Liver (tissue), 9 donors: ENCODE measurements around the gene ANKRD44. TPM values are rescaled to one million over a fixed set of nuclear protein-coding genes. Genes with fewer than 3 reads are reported as not detected.

Source experiments
- DNase-seq: peaks from one replicate; pipeline ENCODE4 v3.0.0-alpha.2; 2017; ENCODE audit warnings: low spot score
- H3K27ac ChIP-seq, 2 donors: one replicate each; pipeline ENCODE4 v1.7.0; 2013; ENCODE audit warnings: inconsistent platforms in 2 of 2, low read length in 2 of 2, control low read depth in 1 of 2, low read depth in 1 of 2, mild to moderate bottlenecking in 1 of 2
- H3K27me3 ChIP-seq, 4 donors: one replicate each; pipeline versions ENCODE4 v1.6.1 to v1.7.0; 2013; ENCODE audit warnings: low read length in 3 of 4, inconsistent platforms in 1 of 4, mild to moderate bottlenecking in 1 of 4, moderate library complexity in 1 of 4; ENCODE audit not compliant: control insufficient read depth in 4 of 4, insufficient read depth in 4 of 4
- H3K36me3 ChIP-seq, 4 donors: one replicate each; pipeline versions ENCODE4 v1.6.1 to v1.7.0; 2013; ENCODE audit warnings: low read length in 3 of 4, mild to moderate bottlenecking in 3 of 4, low read depth in 1 of 4, moderate library complexity in 1 of 4; ENCODE audit not compliant: control insufficient read depth in 4 of 4, insufficient read depth in 3 of 4
- H3K4me1 ChIP-seq, 4 donors: one replicate each; pipeline versions ENCODE4 v1.6.1 to v1.7.0; 2013; ENCODE audit warnings: low read length in 3 of 4, mild to moderate bottlenecking in 3 of 4, moderate library complexity in 1 of 4; ENCODE audit not compliant: control insufficient read depth in 4 of 4, insufficient read depth in 4 of 4
- H3K4me3 ChIP-seq, 3 donors: one replicate each; pipeline versions ENCODE4 v1.6.1 to v1.7.0; 2013; ENCODE audit warnings: low read length in 3 of 3, control low read depth in 1 of 3, low read depth in 1 of 3, mild to moderate bottlenecking in 1 of 3
- H3K9ac ChIP-seq, 2 donors: one replicate each; pipeline ENCODE4 v1.7.0; 2013; ENCODE audit warnings: low read length in 2 of 2, mild to moderate bottlenecking in 2 of 2, moderate library complexity in 2 of 2, control low read depth in 1 of 2, low read depth in 1 of 2
- H3K9me3 ChIP-seq, 4 donors: one replicate each; pipeline versions ENCODE4 v1.6.1 to v1.7.0; 2013; ENCODE audit warnings: low read length in 3 of 4; ENCODE audit not compliant: control insufficient read depth in 4 of 4
- ATF3 ChIP-seq: IDR thresholded peaks from 2 replicates; pipeline ENCODE4 v1.6.1; 2016; ENCODE audit warnings: antibody characterized with exemption
- EGR1 ChIP-seq, 2 donors: IDR thresholded peaks; 2 replicates each; pipeline ENCODE4 v1.6.1; 2016 to 2018; ENCODE audit warnings: antibody characterized with exemption in 2 of 2, low read depth in 2 of 2
- FOXA1 ChIP-seq: IDR thresholded peaks from 2 replicates; pipeline ENCODE4 v1.6.1; 2016; ENCODE audit warnings: antibody characterized with exemption
- FOXA2 ChIP-seq: IDR thresholded peaks from 2 replicates; pipeline ENCODE4 v1.6.1; 2016; ENCODE audit warnings: antibody characterized with exemption
- GABPA ChIP-seq, 2 donors: IDR thresholded peaks in 1 of 2; conservative IDR thresholded peaks in 1 of 2; 2 replicates each; pipeline ENCODE4 v1.6.1; 2016; ENCODE audit warnings: antibody characterized with exemption in 2 of 2, mild to moderate bottlenecking in 1 of 2, moderate library complexity in 1 of 2
- HNF4A ChIP-seq, 2 donors: conservative IDR thresholded peaks; 2 replicates each; pipeline ENCODE4 v1.6.1; 2016; ENCODE audit warnings: antibody characterized with exemption in 2 of 2, mild to moderate bottlenecking in 2 of 2
- JUND ChIP-seq, 2 donors: IDR thresholded peaks; 2 replicates each; pipeline ENCODE4 v1.6.1; 2016; ENCODE audit warnings: antibody characterized with exemption in 2 of 2
- NR2F2 ChIP-seq: IDR thresholded peaks from 2 replicates; pipeline ENCODE4 v1.6.1; 2016; ENCODE audit warnings: antibody characterized with exemption
- RAD21 ChIP-seq, 2 donors: IDR thresholded peaks; 2 replicates each; pipeline ENCODE4 v1.6.1; 2016; ENCODE audit warnings: antibody characterized with exemption in 2 of 2, mild to moderate bottlenecking in 2 of 2
- RXRA ChIP-seq, 2 donors: IDR thresholded peaks; 2 replicates each; pipeline ENCODE4 v1.6.1; 2017 to 2018; ENCODE audit warnings: antibody characterized with exemption in 2 of 2, mild to moderate bottlenecking in 1 of 2
- SP1 ChIP-seq: IDR thresholded peaks from 2 replicates; pipeline ENCODE4 v1.6.1; 2018; ENCODE audit warnings: antibody characterized with exemption, mild to moderate bottlenecking
- TAF1 ChIP-seq: conservative IDR thresholded peaks from 2 replicates; pipeline ENCODE4 v1.6.1; 2016; ENCODE audit warnings: antibody characterized with exemption, mild to moderate bottlenecking
- YY1 ChIP-seq: IDR thresholded peaks from 2 replicates; pipeline ENCODE4 v1.6.1; 2016; ENCODE audit warnings: antibody characterized with exemption, mild to moderate bottlenecking
- ZBTB33 ChIP-seq: IDR thresholded peaks from 2 replicates; pipeline ENCODE4 v1.6.1; 2016; ENCODE audit warnings: antibody characterized with exemption
- WGBS: extraction: QIAGEN DNeasy Blood & Tissue Kit; methylation state at CpG from one replicate; pipeline ENCODE4 v1.1.7; 2013; 5-methylcytosine and 5-hydroxymethylcytosine counted together
- polyA plus RNA-seq, 2 donors: library from polyadenylated mRNA; stranded (reverse) in 1 of 2; unstranded in 1 of 2; fragments of 200-250 nt in 1 of 2; fragments of >200 nt in 1 of 2; fragmentation: Nextera tagmentation in 1 of 2; extraction: Ambion mirVana in 1 of 2; gene quantifications; one replicate each; pipeline versions ENCODE4 v1.2.1 to v1.2.3, GENCODE V29; 2013 to 2015
- total RNA-seq, 2 donors: library from RNA; depleted of rRNA; stranded (reverse); fragments of >200 nt; gene quantifications; one replicate each; pipeline ENCODE4 v1.2.3, GENCODE V29; 2014
- TF ChIP-seq, protein P1 (sequence below): fragments of 150-350 bp; IDR thresholded peaks from 2 replicates; pipeline ENCODE4 v1.5.1; 2017; ENCODE audit warnings: improper control_type of control experiment, low read depth, low read length; ENCODE audit not compliant: missing input control
- TF ChIP-seq, protein P2 (sequence below): IDR thresholded peaks from 2 replicates; pipeline ENCODE4 v1.6.1; 2016; ENCODE audit warnings: antibody characterized with exemption, mild to moderate bottlenecking
- TF ChIP-seq, protein P3 (sequence below): IDR thresholded peaks from 2 replicates; pipeline ENCODE4 v1.6.1; 2016; ENCODE audit warnings: antibody characterized with exemption
- donor health status: healthy.
- donor health status: healthy.
- donor health status: healthy.
- donor health status: healthy.
- donor health status: healthy.

ANKRD44 gene
- total and polyA plus RNA-seq, 4 donors: 3.8 to 18.2 (median 6.8) TPM

DNA sequence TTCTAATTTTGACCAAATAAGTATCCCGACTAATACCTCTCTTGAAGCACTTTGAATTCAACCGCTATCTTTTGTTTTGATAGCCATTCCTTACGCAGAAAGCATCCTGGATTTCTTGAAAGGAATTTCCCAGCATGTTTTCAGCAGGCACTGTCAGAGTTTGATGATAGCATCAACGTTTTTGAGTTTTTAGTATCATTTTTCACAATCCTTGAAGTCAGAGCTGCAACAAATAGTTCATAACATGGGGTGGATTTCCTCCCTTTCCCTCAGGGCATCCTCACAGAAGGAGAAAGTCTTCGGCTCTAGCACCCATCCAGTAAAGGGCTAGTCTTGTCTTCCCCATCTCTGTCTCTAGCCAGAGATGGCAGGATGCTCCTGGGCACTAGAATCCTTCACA, 46.2 kb downstream of the ANKRD44 start:
- Histone ChIP-seq H3K4me3 (no peak overlapping the region), H3K27ac (no peak overlapping the region), H3K9me3 (no peaks in the 10 kb centered on the region), H3K9ac (no peak overlapping the region), H3K27me3 (no peaks in the 10 kb centered on the region), H3K36me3 (no peaks in the 10 kb centered on the region), H3K4me1 (no peaks in the 10 kb centered on the region)
- no peak for DNase-seq
- TF ChIP-seq TAF1: no peak
- no peak for TF ChIP-seq JUND (IDR thresholded peaks at IDR 0.05)
- TF ChIP-seq FOXA1: no peak
- TF ChIP-seq YY1: no peak
- TF ChIP-seq ZBTB33: no peak
- no peak for TF ChIP-seq RAD21 (IDR thresholded peaks at IDR 0.05)
- TF ChIP-seq, protein P1, sequence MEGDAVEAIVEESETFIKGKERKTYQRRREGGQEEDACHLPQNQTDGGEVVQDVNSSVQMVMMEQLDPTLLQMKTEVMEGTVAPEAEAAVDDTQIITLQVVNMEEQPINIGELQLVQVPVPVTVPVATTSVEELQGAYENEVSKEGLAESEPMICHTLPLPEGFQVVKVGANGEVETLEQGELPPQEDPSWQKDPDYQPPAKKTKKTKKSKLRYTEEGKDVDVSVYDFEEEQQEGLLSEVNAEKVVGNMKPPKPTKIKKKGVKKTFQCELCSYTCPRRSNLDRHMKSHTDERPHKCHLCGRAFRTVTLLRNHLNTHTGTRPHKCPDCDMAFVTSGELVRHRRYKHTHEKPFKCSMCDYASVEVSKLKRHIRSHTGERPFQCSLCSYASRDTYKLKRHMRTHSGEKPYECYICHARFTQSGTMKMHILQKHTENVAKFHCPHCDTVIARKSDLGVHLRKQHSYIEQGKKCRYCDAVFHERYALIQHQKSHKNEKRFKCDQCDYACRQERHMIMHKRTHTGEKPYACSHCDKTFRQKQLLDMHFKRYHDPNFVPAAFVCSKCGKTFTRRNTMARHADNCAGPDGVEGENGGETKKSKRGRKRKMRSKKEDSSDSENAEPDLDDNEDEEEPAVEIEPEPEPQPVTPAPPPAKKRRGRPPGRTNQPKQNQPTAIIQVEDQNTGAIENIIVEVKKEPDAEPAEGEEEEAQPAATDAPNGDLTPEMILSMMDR: no peak
- TF ChIP-seq RXRA (IDR thresholded peaks at IDR 0.05): no peak
- TF ChIP-seq ATF3: no peak
- TF ChIP-seq, protein P2, sequence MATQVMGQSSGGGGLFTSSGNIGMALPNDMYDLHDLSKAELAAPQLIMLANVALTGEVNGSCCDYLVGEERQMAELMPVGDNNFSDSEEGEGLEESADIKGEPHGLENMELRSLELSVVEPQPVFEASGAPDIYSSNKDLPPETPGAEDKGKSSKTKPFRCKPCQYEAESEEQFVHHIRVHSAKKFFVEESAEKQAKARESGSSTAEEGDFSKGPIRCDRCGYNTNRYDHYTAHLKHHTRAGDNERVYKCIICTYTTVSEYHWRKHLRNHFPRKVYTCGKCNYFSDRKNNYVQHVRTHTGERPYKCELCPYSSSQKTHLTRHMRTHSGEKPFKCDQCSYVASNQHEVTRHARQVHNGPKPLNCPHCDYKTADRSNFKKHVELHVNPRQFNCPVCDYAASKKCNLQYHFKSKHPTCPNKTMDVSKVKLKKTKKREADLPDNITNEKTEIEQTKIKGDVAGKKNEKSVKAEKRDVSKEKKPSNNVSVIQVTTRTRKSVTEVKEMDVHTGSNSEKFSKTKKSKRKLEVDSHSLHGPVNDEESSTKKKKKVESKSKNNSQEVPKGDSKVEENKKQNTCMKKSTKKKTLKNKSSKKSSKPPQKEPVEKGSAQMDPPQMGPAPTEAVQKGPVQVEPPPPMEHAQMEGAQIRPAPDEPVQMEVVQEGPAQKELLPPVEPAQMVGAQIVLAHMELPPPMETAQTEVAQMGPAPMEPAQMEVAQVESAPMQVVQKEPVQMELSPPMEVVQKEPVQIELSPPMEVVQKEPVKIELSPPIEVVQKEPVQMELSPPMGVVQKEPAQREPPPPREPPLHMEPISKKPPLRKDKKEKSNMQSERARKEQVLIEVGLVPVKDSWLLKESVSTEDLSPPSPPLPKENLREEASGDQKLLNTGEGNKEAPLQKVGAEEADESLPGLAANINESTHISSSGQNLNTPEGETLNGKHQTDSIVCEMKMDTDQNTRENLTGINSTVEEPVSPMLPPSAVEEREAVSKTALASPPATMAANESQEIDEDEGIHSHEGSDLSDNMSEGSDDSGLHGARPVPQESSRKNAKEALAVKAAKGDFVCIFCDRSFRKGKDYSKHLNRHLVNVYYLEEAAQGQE: no peak
- no peak for TF ChIP-seq SP1
- TF ChIP-seq EGR1 (IDR thresholded peaks at IDR 0.05; ENCODE audit: low read depth in 2 of 2): no peak
- no peak for TF ChIP-seq GABPA (IDR thresholded peaks at IDR 0.05 in 1 of 2, conservative IDR thresholded peaks at IDR 0.05 in 1 of 2)
- no peak for TF ChIP-seq NR2F2
- no peak for TF ChIP-seq FOXA2
- TF ChIP-seq, protein P3, sequence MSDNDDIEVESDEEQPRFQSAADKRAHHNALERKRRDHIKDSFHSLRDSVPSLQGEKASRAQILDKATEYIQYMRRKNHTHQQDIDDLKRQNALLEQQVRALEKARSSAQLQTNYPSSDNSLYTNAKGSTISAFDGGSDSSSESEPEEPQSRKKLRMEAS: no peak
- no peak for TF ChIP-seq HNF4A (conservative IDR thresholded peaks at IDR 0.05)
- WGBS: 81% methylated on average over 5 of the region's 5 CpGs

DNA sequence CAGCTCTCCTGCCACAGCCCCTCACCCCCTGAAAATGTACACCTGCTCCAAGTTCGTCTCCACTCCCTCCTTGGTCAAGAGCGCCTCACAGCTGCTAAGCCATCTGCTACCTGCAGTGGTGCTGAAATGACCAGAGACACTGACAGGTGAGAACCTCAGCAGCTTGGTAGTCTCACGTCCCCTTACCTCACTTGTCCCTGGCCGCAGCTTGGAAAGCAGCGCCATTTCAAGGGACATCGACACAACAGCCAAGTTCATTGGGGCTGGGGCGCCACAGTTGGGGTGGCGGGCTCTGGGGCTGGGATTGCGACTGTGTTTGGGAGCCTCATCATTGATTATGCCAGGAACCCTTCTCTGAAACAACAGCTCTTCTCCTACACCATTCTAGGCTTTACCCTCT, 47.5 kb downstream of the ANKRD44 start:
- no peak for DNase-seq
- WGBS: 97% methylated on average over 9 of the region's 9 CpGs
- Histone ChIP-seq H3K9me3 (no peaks in the 10 kb centered on the region), H3K27ac (no peak overlapping the region), H3K4me1 (no peaks in the 10 kb centered on the region), H3K27me3 (no peaks in the 10 kb centered on the region), H3K4me3 (no peak overlapping the region), H3K36me3 (no peaks in the 10 kb centered on the region), H3K9ac (no peak overlapping the region)
- TF ChIP-seq GABPA (IDR thresholded peaks at IDR 0.05 in 1 of 2, conservative IDR thresholded peaks at IDR 0.05 in 1 of 2) (no peak), YY1 (no peak), ATF3 (no peak), JUND (IDR thresholded peaks at IDR 0.05) (no peak), HNF4A (conservative IDR thresholded peaks at IDR 0.05) (no peak)
- TF ChIP-seq, protein P2: no peak
